ENCODE results near the gene HIVEP3.
A peak's percentile ranks its signal among the peaks of the same experiment; 100 is the strongest.

HIVEP3 gene

DNA sequence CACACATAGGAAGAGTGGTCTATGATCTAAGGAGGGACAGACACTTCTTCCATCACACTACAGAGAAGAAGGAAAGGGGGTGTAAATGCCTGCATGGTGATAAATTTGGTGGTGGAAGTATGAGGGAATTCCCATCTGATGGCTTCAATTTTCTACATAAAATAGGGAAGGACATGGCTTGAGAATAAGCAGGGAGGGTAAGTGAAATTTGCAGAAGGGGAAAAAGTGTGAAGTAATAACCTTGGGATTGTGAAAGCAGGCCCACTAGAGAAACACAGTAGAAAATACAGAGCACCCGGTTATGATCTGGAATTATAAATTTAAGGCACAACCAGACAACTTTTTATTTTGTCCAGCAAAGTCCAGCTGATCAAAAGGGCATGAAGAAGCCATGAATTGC is 22.7 kb upstream of the HIVEP3 start:
- no peak for DNase-seq (ENCODE audit: low read depth)
- TF ChIP-seq, protein P1, sequence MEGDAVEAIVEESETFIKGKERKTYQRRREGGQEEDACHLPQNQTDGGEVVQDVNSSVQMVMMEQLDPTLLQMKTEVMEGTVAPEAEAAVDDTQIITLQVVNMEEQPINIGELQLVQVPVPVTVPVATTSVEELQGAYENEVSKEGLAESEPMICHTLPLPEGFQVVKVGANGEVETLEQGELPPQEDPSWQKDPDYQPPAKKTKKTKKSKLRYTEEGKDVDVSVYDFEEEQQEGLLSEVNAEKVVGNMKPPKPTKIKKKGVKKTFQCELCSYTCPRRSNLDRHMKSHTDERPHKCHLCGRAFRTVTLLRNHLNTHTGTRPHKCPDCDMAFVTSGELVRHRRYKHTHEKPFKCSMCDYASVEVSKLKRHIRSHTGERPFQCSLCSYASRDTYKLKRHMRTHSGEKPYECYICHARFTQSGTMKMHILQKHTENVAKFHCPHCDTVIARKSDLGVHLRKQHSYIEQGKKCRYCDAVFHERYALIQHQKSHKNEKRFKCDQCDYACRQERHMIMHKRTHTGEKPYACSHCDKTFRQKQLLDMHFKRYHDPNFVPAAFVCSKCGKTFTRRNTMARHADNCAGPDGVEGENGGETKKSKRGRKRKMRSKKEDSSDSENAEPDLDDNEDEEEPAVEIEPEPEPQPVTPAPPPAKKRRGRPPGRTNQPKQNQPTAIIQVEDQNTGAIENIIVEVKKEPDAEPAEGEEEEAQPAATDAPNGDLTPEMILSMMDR (conservative IDR thresholded peaks at IDR 0.05; ENCODE audit: low read length) = no peak

DNA sequence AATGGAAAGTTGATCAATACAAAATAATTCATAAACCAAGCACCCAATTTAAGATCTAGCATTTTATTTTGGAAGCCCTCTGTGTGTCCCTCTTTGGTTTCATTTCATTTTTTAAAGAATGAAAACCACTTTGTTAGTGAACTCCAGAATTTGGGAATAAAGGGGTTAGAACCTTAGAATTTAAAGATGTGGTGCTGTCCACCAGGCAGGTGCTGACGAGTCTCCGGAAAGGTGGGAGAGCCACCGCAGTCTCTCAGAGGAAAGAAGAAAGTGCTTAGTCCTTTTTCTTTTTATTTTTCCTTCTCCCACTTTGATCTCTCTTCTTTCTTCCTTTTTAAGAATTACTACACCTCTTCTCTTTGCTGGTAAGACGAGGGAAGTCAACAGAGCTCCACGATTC is 20.5 kb upstream of the HIVEP3 start:
- DNase-seq (ENCODE audit: low read depth) = no peak
- TF ChIP-seq, protein P1 (conservative IDR thresholded peaks at IDR 0.05; ENCODE audit: low read length) = no peak

More for the DNA sequence above, 22.7 kb upstream of the HIVEP3 start:
- no peak overlapping the region for H3K4me3 ChIP-seq (ENCODE audit: low read length)

DNA sequence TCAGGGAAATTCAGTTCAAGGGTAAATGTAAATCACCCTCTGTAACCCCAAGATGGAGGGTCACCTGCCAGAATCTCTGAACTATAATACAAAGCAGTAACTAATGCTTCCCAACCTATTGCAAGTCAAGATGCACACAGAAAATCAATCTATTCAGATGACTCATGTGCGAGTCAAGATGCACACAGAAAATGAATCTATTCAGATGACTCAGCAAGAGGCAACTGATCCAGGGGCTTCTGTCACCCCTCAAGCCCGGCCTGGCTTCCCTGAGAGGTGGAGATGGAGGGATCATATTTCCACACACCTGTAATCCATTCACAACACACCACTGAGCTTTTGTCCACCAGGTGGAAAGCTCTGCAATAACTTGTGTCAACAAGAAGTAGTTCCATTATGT is 17.4 kb upstream of the HIVEP3 start:
- TF ChIP-seq, protein P1 (conservative IDR thresholded peaks at IDR 0.05; ENCODE audit: low read length) = no peak
- H3K4me3 ChIP-seq (ENCODE audit: low read length) = no peak overlapping the region
- peak; percentile 37 for DNase-seq (ENCODE audit: low read depth)

More for the DNA sequence above, 20.5 kb upstream of the HIVEP3 start:
- no peak overlapping the region for H3K4me3 ChIP-seq (ENCODE audit: low read length)

DNA sequence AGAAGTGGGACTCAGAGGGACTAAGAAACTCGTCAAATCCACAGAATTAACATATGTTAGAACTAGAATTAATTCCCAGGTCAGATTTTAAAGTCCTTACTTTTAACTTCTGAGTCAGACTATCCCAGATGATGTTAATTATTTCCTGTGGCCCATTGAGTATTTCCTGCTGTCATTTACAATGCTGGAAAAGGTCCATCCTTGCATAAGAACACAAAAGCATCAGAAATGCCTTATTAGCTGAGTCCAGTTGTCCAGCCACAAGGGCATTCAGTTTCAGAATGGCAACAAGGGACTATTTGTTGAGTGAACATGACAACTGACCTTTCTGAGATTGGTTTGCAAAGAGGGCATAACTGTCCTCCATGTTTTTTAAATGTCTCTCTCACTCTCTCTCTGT is 16.5 kb upstream of the HIVEP3 start:
- TF ChIP-seq, protein P1 (conservative IDR thresholded peaks at IDR 0.05; ENCODE audit: low read length) = no peak
- no peak overlapping the region for H3K4me3 ChIP-seq (ENCODE audit: low read length)
- DNase-seq (ENCODE audit: low read depth) = peak; percentile 86

DNA sequence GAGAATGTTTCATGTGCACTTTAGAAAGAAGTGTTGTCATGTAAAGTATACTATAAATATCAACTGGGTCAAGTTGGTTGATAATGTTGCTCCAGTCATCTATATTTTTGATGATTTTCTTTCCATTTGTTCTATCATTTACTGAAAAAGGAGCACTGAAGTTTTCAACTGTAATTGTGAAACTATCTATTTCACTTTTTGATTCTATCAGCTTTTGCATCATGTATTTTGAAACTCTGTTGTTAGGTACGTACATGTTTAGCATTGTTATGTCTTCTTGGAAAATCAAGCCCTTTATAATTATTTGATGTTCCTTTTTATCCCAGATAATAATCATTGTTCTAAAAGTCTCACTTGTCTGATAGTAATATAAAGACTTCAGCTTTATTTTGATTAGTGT is 14.4 kb upstream of the HIVEP3 start:
- DNase-seq (ENCODE audit: low read depth) = no peak
- no peak overlapping the region for H3K4me3 ChIP-seq (ENCODE audit: low read length)
- TF ChIP-seq, protein P1 (conservative IDR thresholded peaks at IDR 0.05; ENCODE audit: low read length) = no peak

DNA sequence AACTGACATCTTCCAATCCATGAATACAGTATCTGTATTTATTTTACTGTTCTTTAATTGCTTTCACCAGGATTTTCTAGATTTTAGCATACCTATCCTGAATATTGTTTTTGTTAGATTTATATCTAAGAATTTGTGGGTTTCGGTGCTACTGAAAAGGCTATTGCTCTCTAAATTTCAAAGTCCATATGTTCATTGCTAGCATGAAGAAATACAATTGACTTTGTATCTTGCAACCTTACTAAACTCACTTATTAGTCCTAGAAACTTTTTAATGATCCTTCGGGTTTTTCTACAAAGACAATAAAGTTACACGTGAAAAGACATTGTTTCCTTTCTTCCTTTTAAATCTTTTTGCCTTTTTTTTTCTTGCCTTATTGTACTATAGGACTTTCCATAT is 12.9 kb upstream of the HIVEP3 start:
- H3K4me3 ChIP-seq (ENCODE audit: low read length) = no peak overlapping the region
- TF ChIP-seq, protein P1 (conservative IDR thresholded peaks at IDR 0.05; ENCODE audit: low read length) = no peak
- DNase-seq (ENCODE audit: low read depth) = no peak

DNA sequence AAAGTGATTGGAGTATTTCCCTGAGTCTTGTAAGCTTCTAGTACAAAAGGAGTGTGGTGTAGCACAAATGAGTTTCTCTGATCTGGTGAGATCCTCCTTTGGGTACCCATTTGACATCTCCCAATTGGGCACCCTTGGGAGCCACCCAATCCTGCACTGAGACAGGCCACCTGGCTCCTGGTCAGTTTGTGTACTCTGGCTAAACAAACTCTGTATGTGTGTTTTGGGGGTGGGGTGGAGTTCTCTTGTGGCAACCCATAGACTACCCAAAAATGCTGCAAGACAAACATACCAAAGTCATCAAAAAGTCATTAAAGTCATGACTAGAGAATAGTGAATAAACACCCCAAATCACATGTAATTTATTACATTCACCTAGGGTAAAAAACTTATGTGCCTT is 8.4 kb upstream of the HIVEP3 start:
- TF ChIP-seq, protein P1 (conservative IDR thresholded peaks at IDR 0.05; ENCODE audit: low read length) = no peak
- DNase-seq (ENCODE audit: low read depth) = no peak
- H3K4me3 ChIP-seq (ENCODE audit: low read length) = no peak overlapping the region

Measured in AG10803 (cell line).